Hepatocyte (in vitro differentiated cells): ENCODE data around the gene UGGT1.

ENCODE experiments used
- EZH2phosphoT487 ChIP-seq: fragments of 200-600 bp; sonication (generic); IDR thresholded peaks from one replicate; pipeline ENCODE4 v1.6.1; 2018; ENCODE audit warnings: antibody characterized with exemption, mild to moderate bottlenecking, low read depth, moderate library complexity; ENCODE audit not compliant: unreplicated experiment, severe bottlenecking
- TF ChIP-seq, protein P1 (sequence below): fragments of 200-600 bp; sonication (generic); IDR thresholded peaks from 2 replicates; pipeline ENCODE4 v1.5.1; 2016; ENCODE audit warnings: antibody characterized with exemption, mild to moderate bottlenecking; ENCODE audit not compliant: poor library complexity

GRCh38 chr2:128160616-128161275 lies 69.7 kb downstream of the UGGT1 start:
- TF ChIP-seq EZH2phosphoT487, result no peak
- TF ChIP-seq, protein P1, sequence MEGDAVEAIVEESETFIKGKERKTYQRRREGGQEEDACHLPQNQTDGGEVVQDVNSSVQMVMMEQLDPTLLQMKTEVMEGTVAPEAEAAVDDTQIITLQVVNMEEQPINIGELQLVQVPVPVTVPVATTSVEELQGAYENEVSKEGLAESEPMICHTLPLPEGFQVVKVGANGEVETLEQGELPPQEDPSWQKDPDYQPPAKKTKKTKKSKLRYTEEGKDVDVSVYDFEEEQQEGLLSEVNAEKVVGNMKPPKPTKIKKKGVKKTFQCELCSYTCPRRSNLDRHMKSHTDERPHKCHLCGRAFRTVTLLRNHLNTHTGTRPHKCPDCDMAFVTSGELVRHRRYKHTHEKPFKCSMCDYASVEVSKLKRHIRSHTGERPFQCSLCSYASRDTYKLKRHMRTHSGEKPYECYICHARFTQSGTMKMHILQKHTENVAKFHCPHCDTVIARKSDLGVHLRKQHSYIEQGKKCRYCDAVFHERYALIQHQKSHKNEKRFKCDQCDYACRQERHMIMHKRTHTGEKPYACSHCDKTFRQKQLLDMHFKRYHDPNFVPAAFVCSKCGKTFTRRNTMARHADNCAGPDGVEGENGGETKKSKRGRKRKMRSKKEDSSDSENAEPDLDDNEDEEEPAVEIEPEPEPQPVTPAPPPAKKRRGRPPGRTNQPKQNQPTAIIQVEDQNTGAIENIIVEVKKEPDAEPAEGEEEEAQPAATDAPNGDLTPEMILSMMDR, result no peak
